ENCODE results near the gene PIGT. TPM values are rescaled to one million over a fixed set of nuclear protein-coding genes. Genes with fewer than 3 reads are reported as not detected.

The PIGT gene
- total RNA-seq, 2 experiments from 2014 or later, result 89.2 to 104 TPM

- Histone ChIP-seq H3K4me2 (ENCODE audit: low read length) (no peak overlapping the region), H3K36me3 (ENCODE audit: insufficient read depth, low read length) (no peaks in the 10 kb centered on the region), H4K20me1 (ENCODE audit: insufficient read depth, low read length) (no peaks in the 10 kb centered on the region), H2AFZ (ENCODE audit: low read length) (no peak overlapping the region), H3K9me3 (ENCODE audit: low read length) (no peaks in the 10 kb centered on the region), H3K79me2 (ENCODE audit: insufficient read depth, low read depth, low read length) (no peaks in the 10 kb centered on the region), H3K4me3 (ENCODE audit: low read depth, low read length, poor library complexity, severe bottlenecking) (no peak overlapping the region), H3K9me2 (ENCODE audit: insufficient read depth, low read length) (no peaks in the 10 kb centered on the region), H3K27ac (ENCODE audit: low read depth, low read length, poor library complexity, severe bottlenecking) (no peak overlapping the region), H3K4me1 (ENCODE audit: insufficient read depth, low read length, poor library complexity, severe bottlenecking) (peaks cover 14% of the 10 kb centered on the region)
- POLR2A ChIA-PET, result interaction anchor here (0.6 kb wide), 1 partner anchor 19 kb away, joined by 5 read pairs; no protein-coding TSS in a partner anchor
- BruUV-seq (replicated peaks), result no TSS peak
- CTCF ChIA-PET (ENCODE audit: unreplicated experiment), result no interaction called here
- DNase-seq (ENCODE audit: low spot score), result no peak
- TF ChIP-seq CTCF (conservative IDR thresholded peaks at IDR 0.05; ENCODE audit: low read length), result no peak
- no peak for TF ChIP-seq EZH2phosphoT487 (IDR thresholded peaks at IDR 0.05; ENCODE audit: borderline replicate concordance, low read depth, low read length)
- intact Hi-C loops (cut with micrococcal nuclease; ENCODE audit: unreplicated experiment), result no loop called here
These were observed 24.5 kb downstream of the PIGT start for GRCh38 chr20:45440424-45440823.

GRCh38 chr20:45440891-45441685 lies 25.1 kb downstream of the PIGT start:
- no TSS peak for BruUV-seq (replicated peaks)
- TF ChIP-seq EZH2phosphoT487 (IDR thresholded peaks at IDR 0.05; ENCODE audit: borderline replicate concordance, low read depth, low read length) (no peak), CTCF (conservative IDR thresholded peaks at IDR 0.05; ENCODE audit: low read length) (no peak)
- CTCF ChIA-PET (ENCODE audit: unreplicated experiment), result no interaction called here
- H3K79me2 ChIP-seq (ENCODE audit: insufficient read depth, low read depth, low read length), result no peaks in the 10 kb centered on the region
- peaks cover 7% of the 10 kb centered on the region for H3K4me1 ChIP-seq (ENCODE audit: insufficient read depth, low read length, poor library complexity, severe bottlenecking)
- H3K9me2 ChIP-seq (ENCODE audit: insufficient read depth, low read length), result no peaks in the 10 kb centered on the region
- no peak for DNase-seq (ENCODE audit: low spot score)
- no peak overlapping the region for H3K4me2 ChIP-seq (ENCODE audit: low read length)
- no peak overlapping the region for H3K27ac ChIP-seq (ENCODE audit: low read depth, low read length, poor library complexity, severe bottlenecking)
- POLR2A ChIA-PET, result no interaction called here
- H4K20me1 ChIP-seq (ENCODE audit: insufficient read depth, low read length), result no peaks in the 10 kb centered on the region
- no peak overlapping the region for H3K4me3 ChIP-seq (ENCODE audit: low read depth, low read length, poor library complexity, severe bottlenecking)
- no peaks in the 10 kb centered on the region for H3K36me3 ChIP-seq (ENCODE audit: insufficient read depth, low read length)
- intact Hi-C loops (cut with micrococcal nuclease; ENCODE audit: unreplicated experiment), result no loop called here
- H3K9me3 ChIP-seq (ENCODE audit: low read length), result no peaks in the 10 kb centered on the region
- H2AFZ ChIP-seq (ENCODE audit: low read length), result no peak overlapping the region

GRCh38 chr20:45441746-45442145 lies 25.8 kb downstream of the PIGT start:
- Histone ChIP-seq H3K4me1 (ENCODE audit: insufficient read depth, low read length, poor library complexity, severe bottlenecking) (peaks cover under 1% of the 10 kb centered on the region), H2AFZ (ENCODE audit: low read length) (no peak overlapping the region), H4K20me1 (ENCODE audit: insufficient read depth, low read length) (no peaks in the 10 kb centered on the region), H3K36me3 (ENCODE audit: insufficient read depth, low read length) (no peaks in the 10 kb centered on the region), H3K79me2 (ENCODE audit: insufficient read depth, low read depth, low read length) (no peaks in the 10 kb centered on the region), H3K4me2 (ENCODE audit: low read length) (no peak overlapping the region), H3K27ac (ENCODE audit: low read depth, low read length, poor library complexity, severe bottlenecking) (no peak overlapping the region), H3K4me3 (ENCODE audit: low read depth, low read length, poor library complexity, severe bottlenecking) (no peak overlapping the region), H3K9me2 (ENCODE audit: insufficient read depth, low read length) (no peaks in the 10 kb centered on the region), H3K9me3 (ENCODE audit: low read length) (no peaks in the 10 kb centered on the region)
- TF ChIP-seq CTCF (conservative IDR thresholded peaks at IDR 0.05; ENCODE audit: low read length), result no peak
- no peak for TF ChIP-seq EZH2phosphoT487 (IDR thresholded peaks at IDR 0.05; ENCODE audit: borderline replicate concordance, low read depth, low read length)
- DNase-seq (ENCODE audit: low spot score), result no peak
- ChIA-PET POLR2A (no interaction called here), CTCF (ENCODE audit: unreplicated experiment) (no interaction called here)
- intact Hi-C loops (cut with micrococcal nuclease; ENCODE audit: unreplicated experiment), result no loop called here
- no TSS peak for BruUV-seq (replicated peaks)
